ENCODE results near the gene TEX2.

DNA sequence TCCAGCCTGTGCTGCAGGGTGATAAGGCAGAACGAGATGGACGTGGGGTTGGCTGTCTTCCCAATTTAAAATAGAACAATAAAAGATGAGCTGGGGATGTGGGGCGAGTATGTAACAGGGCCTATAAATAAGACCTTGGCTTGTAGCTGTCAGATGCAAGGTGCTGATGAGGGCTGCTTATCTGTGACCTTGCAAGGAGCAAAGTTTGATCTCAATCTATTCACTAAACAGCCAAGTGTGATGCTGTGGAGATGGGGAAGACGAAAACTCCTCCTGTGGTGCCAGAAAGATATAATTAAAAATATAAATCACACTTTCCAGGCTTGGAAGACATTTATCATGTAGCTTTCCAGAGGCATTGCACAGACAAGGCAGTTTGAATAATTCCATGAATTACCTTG lies 26.7 kb upstream of the TEX2 start:
- TF ChIP-seq, protein P1, sequence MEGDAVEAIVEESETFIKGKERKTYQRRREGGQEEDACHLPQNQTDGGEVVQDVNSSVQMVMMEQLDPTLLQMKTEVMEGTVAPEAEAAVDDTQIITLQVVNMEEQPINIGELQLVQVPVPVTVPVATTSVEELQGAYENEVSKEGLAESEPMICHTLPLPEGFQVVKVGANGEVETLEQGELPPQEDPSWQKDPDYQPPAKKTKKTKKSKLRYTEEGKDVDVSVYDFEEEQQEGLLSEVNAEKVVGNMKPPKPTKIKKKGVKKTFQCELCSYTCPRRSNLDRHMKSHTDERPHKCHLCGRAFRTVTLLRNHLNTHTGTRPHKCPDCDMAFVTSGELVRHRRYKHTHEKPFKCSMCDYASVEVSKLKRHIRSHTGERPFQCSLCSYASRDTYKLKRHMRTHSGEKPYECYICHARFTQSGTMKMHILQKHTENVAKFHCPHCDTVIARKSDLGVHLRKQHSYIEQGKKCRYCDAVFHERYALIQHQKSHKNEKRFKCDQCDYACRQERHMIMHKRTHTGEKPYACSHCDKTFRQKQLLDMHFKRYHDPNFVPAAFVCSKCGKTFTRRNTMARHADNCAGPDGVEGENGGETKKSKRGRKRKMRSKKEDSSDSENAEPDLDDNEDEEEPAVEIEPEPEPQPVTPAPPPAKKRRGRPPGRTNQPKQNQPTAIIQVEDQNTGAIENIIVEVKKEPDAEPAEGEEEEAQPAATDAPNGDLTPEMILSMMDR (IDR thresholded peaks at IDR 0.05; ENCODE audit: insufficient read depth, low read length): no peak
- TF ChIP-seq POLR2AphosphoS5 (IDR thresholded peaks at IDR 0.05; ENCODE audit: low read depth): no peak

All from HL-60 (cell line).